Stomach (tissue), 4 donors: ENCODE data around the gene TAS2R42.

Source experiments
- POLR2A ChIP-seq, 4 donors: fragments of 450-650 bp; IDR thresholded peaks; one replicate each; pipeline ENCODE4 v1.6.1; 2016; ENCODE audit warnings: antibody characterized with exemption in 4 of 4, control low read depth in 2 of 4, mild to moderate bottlenecking in 1 of 4, moderate library complexity in 1 of 4
- POLR2AphosphoS5 ChIP-seq, 3 donors: sonication (generic); formaldehyde crosslinking; IDR thresholded peaks; one replicate each; pipeline ENCODE4 v1.6.1; 2016; ENCODE audit warnings: antibody characterized with exemption in 3 of 3
- TF ChIP-seq, protein P1 (sequence below), 7 experiments: fragments of 450-650 bp in 4 of 7; fragments of 200-600 bp in 3 of 7; sonication (generic) in 3 of 7; IDR thresholded peaks; one replicate each; pipeline ENCODE4 v1.5.1; 2016 to 2019; ENCODE audit warnings: antibody characterized with exemption in 7 of 7, control low read depth in 2 of 7, mild to moderate bottlenecking in 1 of 7

DNA sequence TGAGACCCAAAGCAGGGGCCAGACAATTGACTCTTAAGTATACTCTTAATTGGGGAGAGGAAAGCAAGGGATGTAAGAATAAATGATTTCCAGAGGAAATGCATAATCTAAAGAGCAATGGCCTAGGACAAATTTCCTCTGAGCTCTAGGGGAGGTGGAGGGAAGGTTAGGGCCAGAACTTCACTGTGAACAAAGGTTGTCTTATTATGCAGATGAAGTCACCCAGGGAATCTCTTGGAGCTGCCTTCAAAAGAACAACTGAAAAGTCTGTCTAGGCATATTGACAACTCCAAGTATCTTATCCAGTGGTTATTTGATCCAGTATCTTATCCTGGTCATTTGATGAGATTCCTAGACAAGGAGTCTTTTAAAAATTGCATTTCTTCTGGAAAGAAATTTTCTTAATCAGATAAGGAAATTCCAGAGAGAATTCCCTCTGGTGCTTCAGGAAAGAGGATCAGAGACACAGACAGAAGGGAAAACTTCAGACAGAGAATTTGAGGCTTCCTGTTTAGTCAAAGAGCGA, 32.3 kb downstream of the TAS2R42 start:
- TF ChIP-seq, protein P1, sequence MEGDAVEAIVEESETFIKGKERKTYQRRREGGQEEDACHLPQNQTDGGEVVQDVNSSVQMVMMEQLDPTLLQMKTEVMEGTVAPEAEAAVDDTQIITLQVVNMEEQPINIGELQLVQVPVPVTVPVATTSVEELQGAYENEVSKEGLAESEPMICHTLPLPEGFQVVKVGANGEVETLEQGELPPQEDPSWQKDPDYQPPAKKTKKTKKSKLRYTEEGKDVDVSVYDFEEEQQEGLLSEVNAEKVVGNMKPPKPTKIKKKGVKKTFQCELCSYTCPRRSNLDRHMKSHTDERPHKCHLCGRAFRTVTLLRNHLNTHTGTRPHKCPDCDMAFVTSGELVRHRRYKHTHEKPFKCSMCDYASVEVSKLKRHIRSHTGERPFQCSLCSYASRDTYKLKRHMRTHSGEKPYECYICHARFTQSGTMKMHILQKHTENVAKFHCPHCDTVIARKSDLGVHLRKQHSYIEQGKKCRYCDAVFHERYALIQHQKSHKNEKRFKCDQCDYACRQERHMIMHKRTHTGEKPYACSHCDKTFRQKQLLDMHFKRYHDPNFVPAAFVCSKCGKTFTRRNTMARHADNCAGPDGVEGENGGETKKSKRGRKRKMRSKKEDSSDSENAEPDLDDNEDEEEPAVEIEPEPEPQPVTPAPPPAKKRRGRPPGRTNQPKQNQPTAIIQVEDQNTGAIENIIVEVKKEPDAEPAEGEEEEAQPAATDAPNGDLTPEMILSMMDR (IDR thresholded peaks at IDR 0.05): no peak
- TF ChIP-seq POLR2A (IDR thresholded peaks at IDR 0.05) (no peak), POLR2AphosphoS5 (IDR thresholded peaks at IDR 0.05) (no peak)
